Immature natural killer cell (primary cell): ENCODE data around the gene MYO5B. TPM values are rescaled to one million over a fixed set of nuclear protein-coding genes. Genes with fewer than 3 reads are reported as not detected.

Experiments
- DNase-seq, 3 donors: peaks; one replicate each; pipeline ENCODE4 v3.0.0; 2022; ENCODE audit warnings: mixed read lengths in 1 of 3
- H3K27ac Mint-ChIP-seq, 6 donors: one replicate each; pipeline ENCODE4 v1.8.0; 2020; ENCODE audit warnings: mixed read lengths in 6 of 6, mild to moderate bottlenecking in 5 of 6, inconsistent platforms in 4 of 6, moderate library complexity in 3 of 6
- H3K27me3 Mint-ChIP-seq, 3 donors: one replicate each; pipeline ENCODE4 v1.8.0; 2020 to 2021; ENCODE audit warnings: low read depth in 3 of 3, mild to moderate bottlenecking in 3 of 3, mixed read lengths in 3 of 3, moderate library complexity in 3 of 3, inconsistent platforms in 1 of 3
- H3K36me3 Mint-ChIP-seq, 3 donors: one replicate each; pipeline ENCODE4 v1.8.0; 2020; ENCODE audit warnings: mixed read lengths in 3 of 3, inconsistent platforms in 2 of 3, mild to moderate bottlenecking in 2 of 3
- H3K4me1 Mint-ChIP-seq, 2 donors: one replicate each; pipeline ENCODE4 v1.8.0; 2020; ENCODE audit warnings: inconsistent platforms in 2 of 2, mild to moderate bottlenecking in 2 of 2, mixed read lengths in 2 of 2, moderate library complexity in 1 of 2
- H3K4me3 Mint-ChIP-seq, 5 donors: one replicate each; pipeline ENCODE4 v1.8.0; 2020; ENCODE audit warnings: mild to moderate bottlenecking in 5 of 5, mixed read lengths in 5 of 5, inconsistent platforms in 3 of 5, moderate library complexity in 3 of 5
- H3K9me3 Mint-ChIP-seq, 6 donors: one replicate each; pipeline ENCODE4 v1.8.0; 2020; ENCODE audit warnings: mild to moderate bottlenecking in 6 of 6, mixed read lengths in 6 of 6, inconsistent platforms in 4 of 6, moderate library complexity in 3 of 6
- polyA plus RNA-seq, 3 donors: library from polyadenylated mRNA; unstranded; fragments of 300-500 nt; fragmentation: Illumina TruSeq; gene quantifications; one replicate each; pipeline ENCODE4 v1.2.3, GENCODE V29; 2021

Gene MYO5B
- polyA plus RNA-seq, 3 donors from 2014 or later: 0.04 TPM; not detected in 2

- peaks cover 0 to 5% of the 10 kb centered on the region in 2 donors for H3K4me1 Mint-ChIP-seq
- H3K4me3 Mint-ChIP-seq: no peak overlapping the region
- no peaks in the 10 kb centered on the region for H3K9me3 Mint-ChIP-seq
- H3K27me3 Mint-ChIP-seq: peaks cover 2 to 11% (median 4%) of the 10 kb centered on the region in 3 donors
- no peak for DNase-seq
- H3K27ac Mint-ChIP-seq: no peak overlapping the region
- no peaks in the 10 kb centered on the region for H3K36me3 Mint-ChIP-seq
Observed at GRCh38 chr18:49988101-49988500, 206.8 kb downstream of the MYO5B start.

DNA sequence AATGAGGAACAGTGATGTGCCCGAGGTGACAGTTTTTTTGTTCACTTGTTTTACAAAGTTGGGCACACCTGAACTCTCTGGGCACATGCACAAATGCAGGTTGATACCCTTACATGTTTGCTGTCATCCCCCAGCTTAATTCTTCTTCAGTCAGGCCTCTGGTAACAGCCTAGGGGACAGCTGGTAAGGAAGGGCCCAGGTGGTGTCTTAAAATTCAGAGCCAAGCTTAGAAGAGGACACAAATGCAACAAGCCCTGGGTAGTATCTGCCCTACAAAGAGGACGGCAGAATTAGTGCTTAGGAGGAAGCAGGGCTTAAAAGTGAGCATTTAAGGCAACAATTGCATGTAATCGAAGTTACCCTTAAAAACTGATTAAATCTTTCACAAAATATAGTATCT lies 209.7 kb downstream of the MYO5B start:
- Mint-ChIP-seq H3K9me3 (no peaks in the 10 kb centered on the region), H3K4me3 (no peak overlapping the region), H3K27ac (no peak overlapping the region), H3K4me1 (peaks cover 0 to 5% of the 10 kb centered on the region in 2 donors), H3K27me3 (peaks cover 2 to 11% (median 3%) of the 10 kb centered on the region in 3 donors), H3K36me3 (no peaks in the 10 kb centered on the region)
- DNase-seq: no peak

DNA sequence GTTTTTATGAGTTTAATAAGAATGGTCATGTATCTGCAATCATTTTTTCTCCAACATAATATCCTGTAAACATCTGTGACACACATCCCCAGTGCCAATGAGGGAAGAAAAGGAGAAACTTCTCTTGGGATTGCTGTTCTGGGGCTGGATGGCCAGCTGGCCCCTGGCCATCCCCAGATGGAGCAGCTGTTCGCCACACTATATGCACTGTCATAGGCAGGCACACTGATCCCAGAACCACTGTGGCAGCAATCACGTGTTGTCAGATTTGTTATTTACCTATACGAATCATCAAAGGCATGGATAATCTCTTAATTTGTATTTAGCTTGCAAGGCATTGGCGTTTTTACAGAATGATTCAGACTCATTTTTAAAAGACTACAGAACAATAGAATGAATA lies 214.1 kb downstream of the MYO5B start:
- H3K9me3 Mint-ChIP-seq: no peaks in the 10 kb centered on the region
- no peak overlapping the region for H3K27ac Mint-ChIP-seq
- no peak overlapping the region for H3K4me3 Mint-ChIP-seq
- no peaks in the 10 kb centered on the region for H3K36me3 Mint-ChIP-seq
- peaks cover 2 to 9% (median 8%) of the 10 kb centered on the region in 3 donors for H3K27me3 Mint-ChIP-seq
- DNase-seq: no peak
- no peaks in the 10 kb centered on the region for H3K4me1 Mint-ChIP-seq

- Mint-ChIP-seq H3K4me3 (no peak overlapping the region), H3K9me3 (no peaks in the 10 kb centered on the region), H3K27me3 (peaks cover 2 to 10% (median 5%) of the 10 kb centered on the region in 3 donors)
Observed at GRCh38 chr18:49976795-49977560, 218.0 kb downstream of the MYO5B start.

DNA sequence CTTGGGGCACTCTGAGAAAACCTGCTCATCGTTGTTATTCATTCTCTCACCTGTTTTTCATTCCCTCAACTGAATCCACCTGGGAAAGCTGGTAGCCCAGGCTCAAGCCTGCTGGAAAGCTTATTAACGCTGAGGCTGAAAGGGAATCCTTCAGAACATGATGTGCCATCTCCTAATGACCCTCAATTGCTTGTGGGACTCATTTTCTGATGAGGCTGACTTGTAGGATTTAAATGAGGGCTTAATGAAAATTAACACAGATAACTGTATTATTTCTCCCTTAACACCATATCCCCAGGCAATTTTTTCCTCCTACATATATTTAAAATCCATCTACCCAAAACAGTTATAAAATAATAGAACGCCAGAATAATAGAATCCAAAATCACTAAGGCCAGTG lies 218.9 kb downstream of the MYO5B start:
- H3K27ac Mint-ChIP-seq: no peak overlapping the region
- peaks cover 1 to 8% (median 5%) of the 10 kb centered on the region in 3 donors for H3K27me3 Mint-ChIP-seq
- DNase-seq: no peak
- no peaks in the 10 kb centered on the region for H3K36me3 Mint-ChIP-seq
- no peaks in the 10 kb centered on the region for H3K9me3 Mint-ChIP-seq
- no peak overlapping the region for H3K4me3 Mint-ChIP-seq
- no peaks in the 10 kb centered on the region for H3K4me1 Mint-ChIP-seq

More at GRCh38 chr18:49976795-49977560, 218.0 kb downstream of the MYO5B start:
- no peaks in the 10 kb centered on the region for H3K36me3 Mint-ChIP-seq
- H3K27ac Mint-ChIP-seq: no peak overlapping the region
- no peaks in the 10 kb centered on the region for H3K4me1 Mint-ChIP-seq
- no peak for DNase-seq

DNA sequence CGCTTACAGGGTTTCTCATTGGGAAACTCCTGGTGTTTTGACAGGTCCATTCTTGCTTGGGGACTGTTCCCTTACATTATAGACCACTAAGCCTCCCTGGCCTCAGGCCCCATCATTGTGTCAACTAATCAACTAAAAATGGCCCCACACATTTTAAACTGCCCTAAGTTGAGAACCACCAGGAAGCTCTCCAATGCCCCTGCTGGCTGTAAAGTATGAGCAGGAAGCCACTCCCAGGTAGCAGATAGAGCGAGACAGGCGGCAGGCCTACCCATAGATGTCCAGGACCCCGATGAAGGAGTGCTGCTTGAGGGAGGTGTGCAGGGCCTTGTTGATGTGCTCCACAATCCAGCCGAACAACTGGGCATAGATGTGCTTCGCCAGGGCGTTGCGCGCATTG lies 220.9 kb downstream of the MYO5B start:
- Mint-ChIP-seq H3K27ac (no peak overlapping the region), H3K4me3 (no peak overlapping the region), H3K4me1 (no peaks in the 10 kb centered on the region), H3K27me3 (peaks cover 1 to 8% (median 4%) of the 10 kb centered on the region in 3 donors), H3K9me3 (no peaks in the 10 kb centered on the region), H3K36me3 (no peaks in the 10 kb centered on the region)
- no peak for DNase-seq

DNA sequence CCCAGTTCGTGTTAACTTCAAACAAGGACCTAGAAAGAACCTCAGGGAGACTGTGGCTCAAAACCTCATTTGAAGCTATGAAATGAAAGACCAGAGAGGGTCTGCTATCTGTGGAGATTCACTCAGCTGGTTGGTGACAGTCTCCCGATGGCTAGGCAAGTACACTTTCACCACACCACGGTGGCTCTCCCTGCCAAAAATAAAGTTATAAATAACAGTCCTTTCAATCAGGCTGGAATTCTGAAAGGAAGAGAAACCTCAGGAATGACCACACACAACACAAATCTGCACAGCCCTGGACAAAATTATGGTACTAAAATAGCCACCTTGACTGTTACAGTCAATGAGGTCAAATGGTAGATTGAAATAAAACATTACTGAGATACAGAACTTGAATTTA lies 221.4 kb downstream of the MYO5B start:
- no peaks in the 10 kb centered on the region for H3K36me3 Mint-ChIP-seq

DNA sequence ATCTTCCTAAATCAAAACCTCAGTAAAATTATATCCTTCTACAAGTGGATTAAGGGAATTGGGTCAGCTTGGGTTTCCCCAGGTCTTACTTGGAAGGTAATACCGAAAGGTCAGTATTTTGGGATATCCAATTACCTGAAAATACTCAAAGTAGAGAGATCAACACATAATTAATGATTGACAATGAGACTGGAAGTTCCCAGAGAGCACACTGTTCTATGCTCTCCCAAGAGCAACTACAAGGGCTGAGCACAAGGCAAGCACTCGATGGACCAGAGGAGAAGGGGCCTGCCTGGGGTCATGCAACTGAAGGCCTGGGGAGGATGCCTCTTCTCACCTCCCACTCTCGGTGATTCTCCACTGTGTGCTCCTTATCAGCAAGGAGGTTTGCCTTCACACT lies 222.4 kb downstream of the MYO5B start:
- H3K9me3 Mint-ChIP-seq: no peaks in the 10 kb centered on the region
- no peak overlapping the region for H3K4me3 Mint-ChIP-seq
- peaks cover 1 to 3% (median 2%) of the 10 kb centered on the region in 3 donors for H3K27me3 Mint-ChIP-seq
- H3K36me3 Mint-ChIP-seq: no peaks in the 10 kb centered on the region
- DNase-seq: no peak
- no peak overlapping the region for H3K27ac Mint-ChIP-seq
- no peaks in the 10 kb centered on the region for H3K4me1 Mint-ChIP-seq

More for the DNA sequence above, 221.4 kb downstream of the MYO5B start:
- Mint-ChIP-seq H3K27me3 (peaks cover 1 to 8% (median 3%) of the 10 kb centered on the region in 3 donors), H3K27ac (no peak overlapping the region), H3K4me3 (no peak overlapping the region), H3K4me1 (no peaks in the 10 kb centered on the region), H3K9me3 (no peaks in the 10 kb centered on the region)
- no peak for DNase-seq

DNA sequence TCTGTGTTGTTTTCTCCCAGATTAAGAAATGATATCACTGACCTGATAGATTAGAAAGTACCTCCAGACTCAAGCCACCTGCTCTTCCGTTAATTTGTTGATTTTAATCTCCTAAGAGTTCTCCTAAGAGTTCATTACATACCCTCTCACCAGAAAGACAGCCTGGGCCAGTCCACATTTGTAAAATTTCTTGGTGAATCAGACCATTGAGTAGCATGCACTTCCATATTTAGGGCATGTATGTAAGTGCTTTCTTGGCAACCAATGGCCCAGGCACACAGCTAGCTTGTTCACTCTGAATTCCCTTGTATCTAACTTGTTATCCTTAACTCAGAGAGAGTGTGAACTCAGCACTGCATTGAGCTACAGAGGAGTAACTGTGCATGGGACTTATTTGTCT lies 223.5 kb downstream of the MYO5B start:
- no peak for DNase-seq
- H3K4me3 Mint-ChIP-seq: no peak overlapping the region
- H3K9me3 Mint-ChIP-seq: no peaks in the 10 kb centered on the region
- H3K36me3 Mint-ChIP-seq: no peaks in the 10 kb centered on the region
- H3K4me1 Mint-ChIP-seq: no peaks in the 10 kb centered on the region
- H3K27me3 Mint-ChIP-seq: peaks cover 2 to 4% (median 3%) of the 10 kb centered on the region in 3 donors
- no peak overlapping the region for H3K27ac Mint-ChIP-seq

DNA sequence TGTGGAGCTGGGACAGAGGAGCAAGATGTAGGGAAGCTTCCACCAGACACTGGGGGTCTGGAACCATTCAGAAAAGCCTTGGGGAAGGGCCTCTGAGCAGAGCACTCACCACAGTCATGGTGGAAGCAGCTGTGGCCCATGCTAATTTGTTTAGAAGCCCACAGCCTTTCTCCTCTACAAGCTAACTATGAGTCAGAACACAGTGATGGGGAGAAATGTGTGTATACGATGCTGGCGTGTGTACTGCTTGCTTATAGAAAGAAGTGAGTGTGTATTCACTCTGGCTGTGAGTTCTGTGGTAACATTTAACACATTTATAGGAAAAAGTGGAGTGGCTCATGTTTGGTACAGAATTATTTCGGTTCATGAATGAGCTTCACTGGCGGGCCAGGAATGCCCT lies 224.6 kb downstream of the MYO5B start:
- H3K36me3 Mint-ChIP-seq: no peaks in the 10 kb centered on the region
- H3K4me1 Mint-ChIP-seq: no peaks in the 10 kb centered on the region
- H3K9me3 Mint-ChIP-seq: no peaks in the 10 kb centered on the region
- DNase-seq: no peak
- no peak overlapping the region for H3K27ac Mint-ChIP-seq
- peaks cover 3 to 6% (median 4%) of the 10 kb centered on the region in 3 donors for H3K27me3 Mint-ChIP-seq
- H3K4me3 Mint-ChIP-seq: no peak overlapping the region

GRCh38 chr18:49968644-49969309 lies 226.2 kb downstream of the MYO5B start:
- Mint-ChIP-seq H3K27me3 (peaks cover 3 to 6% (median 4%) of the 10 kb centered on the region in 3 donors), H3K4me3 (no peak overlapping the region), H3K9me3 (no peaks in the 10 kb centered on the region), H3K4me1 (no peaks in the 10 kb centered on the region), H3K36me3 (no peaks in the 10 kb centered on the region), H3K27ac (no peak overlapping the region)
- no peak for DNase-seq

DNA sequence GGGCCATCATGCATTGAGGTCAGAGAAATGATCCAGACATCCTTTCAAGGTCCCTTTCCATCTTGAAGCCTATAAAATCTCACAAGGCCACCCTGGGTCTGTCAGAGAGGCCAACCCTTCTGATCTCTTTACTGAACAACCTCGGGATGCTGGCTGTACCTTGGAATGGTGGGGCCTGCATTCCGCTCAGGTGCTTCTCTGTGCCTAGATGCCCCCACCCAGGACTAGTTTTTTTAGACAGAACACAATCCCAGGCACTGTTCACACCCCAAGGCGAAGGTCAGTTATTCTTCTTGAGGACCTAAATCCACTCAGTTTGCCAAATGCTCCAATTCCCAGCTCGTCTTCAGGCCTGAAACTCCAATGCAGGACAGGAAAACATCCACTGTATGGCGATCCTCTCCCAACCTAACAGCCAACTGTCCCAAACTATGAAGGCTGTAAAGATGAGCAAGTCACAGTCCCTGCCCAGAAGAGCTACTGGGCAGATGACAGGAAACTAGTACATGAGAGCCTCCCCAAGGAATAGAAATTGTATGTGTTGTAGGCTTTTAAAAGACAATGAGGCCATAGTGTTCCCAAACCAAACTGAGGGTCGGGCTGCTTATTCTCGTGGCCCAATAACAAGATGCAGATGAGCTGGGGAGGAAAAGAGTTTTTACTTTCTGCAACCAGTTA lies 227.2 kb downstream of the MYO5B start:
- Mint-ChIP-seq H3K9me3 (peaks cover 0 to under 1% (median 0%) of the 10 kb centered on the region in 6 donors), H3K27me3 (peaks cover 4 to 8% (median 6%) of the 10 kb centered on the region in 3 donors), H3K4me3 (no peak overlapping the region), H3K4me1 (no peaks in the 10 kb centered on the region), H3K27ac (no peak overlapping the region), H3K36me3 (no peaks in the 10 kb centered on the region)
- no peak for DNase-seq

DNA sequence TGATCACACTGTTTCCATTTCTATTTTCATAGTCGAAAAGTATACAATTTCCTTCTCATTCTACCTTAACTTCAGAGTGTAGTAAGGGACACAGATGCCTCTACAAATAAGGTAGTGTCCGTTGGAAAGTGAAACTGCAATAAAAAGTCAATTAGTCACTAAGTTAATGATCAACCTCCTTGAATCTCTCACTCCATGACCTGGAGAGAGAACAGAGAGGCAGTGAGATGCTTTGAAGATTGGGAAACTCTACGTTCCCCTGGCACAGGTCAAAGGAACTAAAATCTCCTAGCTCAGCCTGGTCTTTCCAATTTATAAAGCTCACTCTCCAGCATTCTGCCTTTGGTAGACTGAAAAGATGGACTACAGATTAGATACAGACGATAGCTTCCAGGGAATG lies 227.8 kb downstream of the MYO5B start:
- Mint-ChIP-seq H3K36me3 (no peaks in the 10 kb centered on the region), H3K4me3 (no peak overlapping the region), H3K27ac (no peak overlapping the region), H3K27me3 (peaks cover 5 to 8% (median 6%) of the 10 kb centered on the region in 3 donors), H3K9me3 (peaks cover 0 to 2% (median 0%) of the 10 kb centered on the region in 6 donors), H3K4me1 (no peaks in the 10 kb centered on the region)
- DNase-seq: no peak

- Mint-ChIP-seq H3K4me3 (no peak overlapping the region), H3K4me1 (no peaks in the 10 kb centered on the region), H3K27ac (no peak overlapping the region), H3K27me3 (peaks cover 5 to 11% (median 6%) of the 10 kb centered on the region in 3 donors), H3K9me3 (peaks cover 0 to 2% (median 0%) of the 10 kb centered on the region in 6 donors), H3K36me3 (no peaks in the 10 kb centered on the region)
- DNase-seq: no peak
Observed at GRCh38 chr18:49966090-49966489, 228.9 kb downstream of the MYO5B start.
